ENCODE results near the gene MED26.

Gene MED26

DNA sequence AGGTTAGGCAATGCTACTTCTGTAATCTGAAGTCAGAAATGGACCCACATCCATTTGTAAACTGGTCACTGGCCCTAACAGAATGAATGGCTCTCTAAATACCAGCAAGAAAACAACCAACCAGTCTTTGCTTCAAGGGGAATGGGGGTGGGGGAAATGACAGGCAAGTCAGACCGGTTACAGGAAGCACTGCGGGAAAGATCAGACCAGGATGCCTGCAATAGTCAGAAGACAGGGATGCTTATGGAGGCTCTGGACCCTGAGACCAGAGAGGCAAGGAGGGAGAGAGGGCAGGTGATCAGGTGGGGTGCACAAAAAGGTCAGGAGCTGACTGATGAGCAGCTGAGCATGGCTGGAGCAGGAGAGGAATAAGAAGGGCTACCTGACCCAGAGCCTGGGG lies 13.1 kb downstream of the MED26 start:
- no peak for DNase-seq (ENCODE audit: low read depth in 2 of 2)

DNA sequence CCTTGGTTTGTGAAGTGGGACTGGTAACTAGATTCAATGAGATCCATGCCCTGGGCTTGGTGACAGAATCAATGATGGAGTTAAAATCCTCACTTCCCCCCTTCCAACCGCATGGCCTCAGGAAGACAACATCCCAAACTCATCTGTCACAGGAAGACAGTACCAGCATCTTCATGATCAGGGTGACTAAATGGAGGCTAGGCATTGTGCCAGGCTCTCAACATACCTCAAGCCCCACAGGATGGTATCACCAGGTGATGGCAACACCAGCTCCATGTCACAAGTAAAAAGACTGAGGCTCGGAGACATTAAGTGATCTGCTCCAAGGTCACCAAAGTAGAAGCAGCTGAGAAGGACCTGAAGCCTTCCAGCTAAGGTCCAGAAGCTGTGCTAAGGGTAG lies 14.2 kb downstream of the MED26 start:
- no peak for DNase-seq (ENCODE audit: low read depth in 2 of 2)

DNA sequence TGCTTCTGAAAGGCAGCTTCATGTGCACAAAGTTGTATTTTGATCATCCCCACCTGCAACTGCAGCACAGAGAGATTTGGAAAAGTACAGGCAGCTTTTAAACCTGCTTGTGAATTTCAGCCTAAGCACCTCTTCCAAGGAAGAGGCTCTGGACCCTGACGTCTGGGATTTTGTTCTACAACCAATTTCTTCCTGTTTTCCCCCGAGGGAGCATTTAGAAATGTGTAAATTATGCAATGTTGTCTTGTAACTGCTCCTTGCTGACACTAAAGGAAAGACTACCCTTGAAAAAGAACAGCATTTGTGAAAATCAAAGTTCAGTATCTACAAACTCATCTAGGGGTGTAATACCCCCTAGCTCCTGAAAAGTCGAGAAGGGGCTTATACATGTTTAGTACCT lies 15.4 kb downstream of the MED26 start:
- DNase-seq (ENCODE audit: low read depth in 2 of 2) = no peak

DNA sequence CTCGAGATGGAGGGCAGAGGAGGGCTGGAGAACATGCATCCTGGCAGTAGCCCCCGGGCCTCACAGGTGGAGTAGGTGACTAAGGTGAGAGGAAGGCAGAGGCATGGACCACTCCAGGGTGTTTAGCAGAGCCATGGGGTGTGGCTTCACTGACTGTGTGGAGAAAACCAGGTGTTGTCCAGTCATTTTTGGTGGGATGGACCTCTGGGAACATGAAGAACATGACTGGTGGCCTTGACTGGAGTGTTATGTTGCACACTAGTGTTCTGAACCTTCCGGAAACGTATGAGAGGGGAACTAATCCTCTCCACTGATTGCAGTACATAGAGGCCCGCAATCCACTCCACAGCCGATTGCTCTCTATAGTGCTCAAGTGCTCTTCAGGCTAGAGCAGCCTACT lies 16.9 kb downstream of the MED26 start:
- DNase-seq (ENCODE audit: low read depth in 2 of 2) = no peak

DNA sequence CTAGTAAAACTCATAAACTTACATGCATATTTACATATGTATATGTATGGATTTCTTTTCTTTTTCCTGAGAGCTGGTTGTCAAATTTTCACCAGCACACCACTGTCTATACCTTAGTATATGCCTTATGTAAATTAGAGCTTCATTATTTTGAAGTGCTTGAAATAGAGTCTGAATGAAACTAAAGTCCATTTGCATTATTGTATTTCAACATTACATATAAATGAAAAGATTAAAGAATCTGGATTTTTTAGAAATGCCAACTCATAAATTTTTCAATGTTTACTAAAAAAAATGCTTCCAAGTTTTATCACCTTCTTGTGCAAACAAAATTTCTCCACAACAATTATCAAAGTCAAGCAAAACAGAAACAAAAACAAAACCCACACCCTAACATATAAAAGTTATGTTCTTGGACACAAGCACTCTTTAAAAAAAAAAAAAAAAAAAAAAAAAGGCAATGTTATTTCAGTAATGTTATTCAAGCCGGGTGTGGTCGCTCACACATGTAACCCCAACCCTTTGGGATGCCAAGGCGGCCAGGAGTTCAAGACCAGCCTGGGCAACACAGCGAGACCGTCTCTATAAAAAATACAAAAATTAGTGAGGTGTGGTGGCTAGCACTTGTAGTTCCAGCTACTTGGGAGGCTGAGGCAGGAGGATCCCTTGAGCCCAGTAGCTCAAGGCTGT lies 18.3 kb downstream of the MED26 start:
- DNase-seq (ENCODE audit: low read depth in 2 of 2) = no peak

DNA sequence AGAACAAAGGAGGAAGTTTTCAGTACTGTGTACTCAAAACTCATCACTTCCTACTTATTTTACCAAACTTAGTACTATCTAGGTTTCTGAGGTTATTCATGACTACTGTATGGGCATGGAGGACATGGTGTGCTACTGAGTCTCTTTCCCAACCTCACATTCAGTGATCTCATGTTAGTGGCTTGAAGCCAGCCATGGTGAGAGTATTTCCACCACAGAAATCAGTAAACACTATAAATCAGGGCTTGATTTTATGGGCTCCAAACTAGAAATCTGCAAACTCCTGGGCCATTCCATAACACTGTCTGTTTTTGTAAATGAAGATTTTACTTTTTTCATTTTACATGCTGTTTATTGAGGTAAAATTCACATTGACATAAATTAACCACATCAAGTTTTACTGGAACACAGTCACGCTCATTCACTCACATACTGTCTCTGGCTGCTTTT lies 19.7 kb downstream of the MED26 start:
- no peak for DNase-seq (ENCODE audit: low read depth in 2 of 2)

DNA sequence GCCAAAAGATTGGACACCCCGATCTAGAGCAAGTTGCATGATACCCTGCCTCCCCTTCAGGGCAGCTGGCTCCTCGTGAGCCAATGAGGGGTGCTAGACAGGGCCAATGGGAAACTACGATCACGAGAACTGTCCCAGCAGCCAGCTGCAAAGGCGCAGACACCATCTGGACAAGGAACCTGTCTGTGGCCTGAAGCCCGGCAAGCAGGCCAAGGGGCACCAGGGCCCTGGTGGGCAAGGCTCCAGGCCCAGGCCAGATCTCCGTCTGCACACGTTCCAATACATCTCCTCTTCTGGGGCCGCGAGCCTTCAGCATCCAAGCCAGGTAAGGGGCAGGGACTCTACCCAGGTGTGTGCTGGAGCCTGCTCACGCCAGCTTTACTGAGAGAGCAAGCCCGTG lies 20.2 kb downstream of the MED26 start:
- DNase-seq (ENCODE audit: low read depth in 2 of 2) = no peak

DNA sequence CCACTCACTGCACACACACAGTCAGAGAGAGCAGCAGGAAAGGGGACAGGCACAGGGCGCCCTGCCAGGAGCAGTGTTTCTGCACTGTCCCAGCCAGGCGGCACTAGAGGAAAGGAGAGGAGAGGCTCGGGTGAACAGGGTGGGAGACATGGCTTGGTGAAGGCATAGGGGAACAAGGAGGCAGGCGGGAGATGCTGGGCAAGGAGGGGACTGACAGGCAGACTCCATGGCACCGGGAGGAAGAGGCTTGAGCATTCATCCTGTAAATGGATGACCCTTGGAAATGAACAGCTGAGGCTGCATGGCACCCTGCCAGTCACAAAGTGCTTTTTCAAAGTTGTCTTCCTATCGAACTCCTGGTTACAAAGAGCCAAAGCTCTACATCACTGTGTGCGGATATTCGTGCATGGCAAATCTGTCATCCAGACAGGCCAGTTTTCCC lies 22.4 kb downstream of the MED26 start:
- no peak for DNase-seq (ENCODE audit: low read depth in 2 of 2)

DNA sequence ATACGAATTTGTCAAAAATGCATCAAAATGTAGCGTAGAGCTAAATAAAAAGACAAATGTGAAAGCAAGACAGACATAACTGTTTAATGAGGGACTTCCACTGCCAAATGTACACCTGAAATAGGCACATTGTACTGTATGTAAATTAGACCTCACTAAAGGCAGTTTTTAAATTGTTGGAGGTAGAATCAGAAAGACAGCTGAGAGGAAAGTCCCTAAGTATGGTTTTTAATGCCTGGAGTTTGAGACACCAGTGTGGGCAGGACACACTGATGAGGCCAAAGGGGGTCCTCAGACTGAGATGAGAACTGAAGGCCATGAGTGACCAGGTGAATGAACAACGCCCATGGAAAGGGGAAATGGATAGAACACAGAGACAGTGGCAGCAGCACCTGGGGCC lies 22.9 kb downstream of the MED26 start:
- no peak for DNase-seq (ENCODE audit: low read depth in 2 of 2)

DNA sequence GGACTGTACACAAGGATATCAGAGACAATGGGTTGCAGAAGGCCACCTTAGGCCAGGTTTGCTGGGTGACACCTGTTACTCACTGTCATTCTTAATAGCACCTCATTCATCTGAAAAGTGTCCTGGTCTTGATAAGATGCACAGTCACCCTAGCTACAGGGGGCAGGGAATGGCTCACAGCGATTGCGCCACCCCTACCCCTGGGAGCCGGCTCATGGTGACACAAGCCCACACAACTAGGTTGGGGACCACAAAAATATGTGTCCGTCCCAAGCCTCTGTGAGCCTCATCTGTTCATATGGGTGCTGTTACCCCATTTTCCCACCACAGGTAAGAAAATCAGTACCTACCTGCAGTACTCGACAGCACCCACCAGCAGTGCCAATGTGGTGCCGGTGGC lies 23.4 kb downstream of the MED26 start:
- no peak for DNase-seq (ENCODE audit: low read depth in 2 of 2)

DNA sequence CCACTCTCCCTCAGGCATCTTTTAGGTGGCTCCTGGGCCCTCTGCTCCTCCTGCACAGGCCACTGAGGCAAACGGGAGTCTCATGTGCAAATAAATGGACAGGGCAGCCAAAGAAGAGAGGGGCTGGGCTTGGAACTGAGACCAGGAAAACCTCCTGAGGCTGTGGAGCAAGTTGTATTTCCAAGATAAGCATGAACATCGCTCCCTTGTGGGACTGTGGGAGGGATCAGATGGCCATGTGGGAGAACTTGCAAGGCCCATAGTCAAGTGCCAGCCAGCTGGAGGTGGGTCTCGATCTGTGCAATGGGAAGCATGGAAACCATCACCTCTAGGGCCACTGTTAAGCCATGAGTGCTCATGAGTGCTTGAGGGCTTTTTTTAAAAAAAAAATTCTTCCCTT lies 24.9 kb downstream of the MED26 start:
- no peak for DNase-seq (ENCODE audit: low read depth in 2 of 2)

DNA sequence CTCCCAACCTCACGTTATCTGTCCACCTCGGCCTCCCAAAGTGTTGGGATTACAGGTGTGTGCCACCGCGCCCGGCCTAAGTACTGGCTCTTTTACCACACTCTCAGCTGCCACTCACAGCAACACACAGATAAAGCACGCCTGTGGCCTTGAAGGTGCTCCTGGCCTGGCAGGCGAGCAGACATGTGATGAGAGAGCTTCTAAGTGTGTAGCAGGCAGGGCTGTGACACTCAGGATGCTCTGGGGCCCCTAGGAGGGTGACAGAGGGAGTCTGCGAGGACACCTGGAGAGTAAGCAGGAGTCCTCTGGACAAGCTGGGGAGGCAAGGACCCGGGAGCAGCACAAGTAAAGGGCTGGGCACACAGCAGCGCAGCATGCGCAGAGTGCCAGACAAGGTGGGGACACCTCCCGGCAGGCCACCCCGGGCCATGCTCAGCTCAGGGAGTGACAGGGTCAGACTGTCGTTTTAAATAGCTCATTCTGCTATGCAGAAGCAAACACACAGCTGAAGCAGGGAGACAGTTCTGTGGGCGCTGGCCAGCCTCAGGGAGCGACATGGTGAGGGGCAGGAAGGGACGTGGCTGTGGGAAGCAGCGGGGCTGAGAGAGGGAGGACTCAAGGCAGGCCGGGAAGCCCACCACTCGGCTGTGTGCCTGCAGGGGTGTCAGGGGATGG lies 26.5 kb downstream of the MED26 start:
- DNase-seq (ENCODE audit: low read depth in 2 of 2) = no peak

DNA sequence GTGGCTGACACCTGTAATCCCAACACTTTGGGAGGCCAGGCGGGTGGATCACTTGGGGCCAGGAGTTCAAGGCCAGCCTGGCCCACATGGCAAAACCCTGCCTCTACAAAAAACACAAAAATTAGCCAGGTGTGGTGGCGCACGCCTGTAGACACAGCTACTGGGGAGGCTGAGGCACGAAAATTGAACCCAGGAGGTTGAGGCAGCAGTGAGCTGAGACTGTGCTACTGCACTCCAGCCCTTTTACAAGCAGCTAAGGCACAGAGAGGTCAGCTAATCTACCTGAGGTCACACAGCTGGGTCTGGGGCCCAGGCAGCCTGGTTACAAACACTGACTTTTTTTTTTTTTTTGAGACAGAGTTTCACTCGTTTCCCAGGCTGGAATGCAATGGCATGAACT lies 27.2 kb downstream of the MED26 start:
- no peak for DNase-seq (ENCODE audit: low read depth in 2 of 2)

DNA sequence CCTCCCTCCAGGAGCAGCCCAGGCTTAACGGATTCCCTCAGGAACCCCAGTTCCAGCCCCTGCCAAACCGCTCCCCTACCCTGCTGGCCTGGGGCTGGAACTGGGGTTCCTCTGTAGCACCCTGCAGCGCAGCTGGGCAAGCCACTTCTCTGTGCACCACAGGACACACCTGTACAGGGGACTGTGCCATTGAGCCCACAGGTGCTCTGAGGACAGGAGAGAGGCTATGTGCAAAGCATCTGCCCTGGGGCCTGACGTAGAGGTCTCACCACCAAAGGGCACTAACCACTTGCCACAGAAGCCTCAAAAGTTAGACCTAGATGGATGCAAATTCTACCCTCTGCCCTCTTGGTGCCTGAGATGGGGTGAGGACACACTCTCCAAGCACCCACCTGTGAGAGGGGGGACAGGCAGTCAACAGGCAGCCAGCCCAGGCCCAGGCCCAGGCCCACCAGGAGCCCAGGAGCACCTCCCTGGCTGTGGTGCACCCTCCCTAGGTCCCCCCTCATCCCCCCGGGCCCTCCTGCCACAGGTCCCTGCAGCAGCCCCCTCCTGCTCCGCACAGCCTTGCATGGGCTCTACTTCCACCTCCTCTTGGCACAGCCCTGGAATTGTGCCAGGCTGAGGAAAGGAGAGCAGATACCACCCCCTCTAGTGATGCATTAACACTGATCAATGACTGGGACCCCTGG lies 28.2 kb downstream of the MED26 start:
- DNase-seq (ENCODE audit: low read depth in 2 of 2) = no peak

DNA sequence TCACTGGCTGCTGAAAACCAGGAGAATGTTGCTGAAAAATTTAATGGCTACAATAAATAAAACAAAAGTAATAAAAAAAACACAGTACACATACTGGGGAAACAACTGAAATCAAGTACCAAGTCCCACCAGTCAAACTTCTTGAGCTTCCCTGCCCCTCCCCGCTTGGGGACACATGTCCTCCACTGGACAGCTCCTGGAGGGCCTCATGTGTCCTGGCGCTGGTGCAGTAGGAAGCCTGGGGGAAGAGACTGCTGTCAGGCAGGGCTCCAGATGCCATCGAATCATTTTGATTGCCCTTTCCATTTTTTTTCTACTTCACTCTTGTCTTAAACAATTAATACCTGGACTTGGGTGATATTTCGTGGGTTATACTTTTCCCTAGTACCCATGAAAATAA lies 29.2 kb downstream of the MED26 start:
- no peak for DNase-seq (ENCODE audit: low read depth in 2 of 2)

DNA sequence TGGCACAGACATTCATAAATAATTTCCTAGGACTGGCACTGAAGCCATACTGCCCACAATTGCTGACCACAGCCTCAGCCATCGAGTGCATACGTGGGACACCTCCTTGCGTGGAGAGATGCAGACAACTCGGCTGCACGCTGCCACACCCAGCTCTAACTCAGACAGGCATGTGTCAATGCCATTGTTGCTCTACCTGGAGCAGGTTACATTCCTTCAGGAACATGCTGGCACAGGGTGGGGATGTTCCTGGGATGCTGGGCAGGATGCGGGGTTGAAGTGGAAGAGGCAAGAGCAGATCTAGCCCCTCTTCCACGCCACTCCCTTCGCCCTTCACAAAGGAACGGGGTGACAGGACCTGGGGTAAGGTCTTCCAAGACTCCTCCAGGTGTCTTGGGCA lies 31.6 kb downstream of the MED26 start:
- no peak for DNase-seq (ENCODE audit: low read depth in 2 of 2)

DNA sequence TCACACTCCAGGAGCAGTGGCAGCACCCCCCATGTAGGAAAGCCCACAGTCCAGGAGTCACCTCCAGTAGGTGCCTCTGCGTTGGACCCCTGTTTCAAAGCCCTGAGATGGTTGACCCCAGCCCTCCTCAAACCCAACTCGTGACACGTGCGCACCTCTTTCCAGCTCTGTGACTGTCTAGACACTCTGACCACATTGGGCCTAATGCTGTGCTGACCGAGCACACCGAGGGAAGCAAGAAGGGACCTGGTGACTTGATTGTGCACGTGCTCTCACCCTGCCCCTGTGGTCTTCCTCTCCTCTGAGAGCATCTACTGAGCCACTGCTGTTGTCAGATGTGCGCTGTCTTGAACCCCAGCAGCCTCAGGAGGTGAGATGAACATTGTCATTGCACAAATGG lies 32.9 kb downstream of the MED26 start:
- DNase-seq (ENCODE audit: low read depth in 2 of 2) = no peak

DNA sequence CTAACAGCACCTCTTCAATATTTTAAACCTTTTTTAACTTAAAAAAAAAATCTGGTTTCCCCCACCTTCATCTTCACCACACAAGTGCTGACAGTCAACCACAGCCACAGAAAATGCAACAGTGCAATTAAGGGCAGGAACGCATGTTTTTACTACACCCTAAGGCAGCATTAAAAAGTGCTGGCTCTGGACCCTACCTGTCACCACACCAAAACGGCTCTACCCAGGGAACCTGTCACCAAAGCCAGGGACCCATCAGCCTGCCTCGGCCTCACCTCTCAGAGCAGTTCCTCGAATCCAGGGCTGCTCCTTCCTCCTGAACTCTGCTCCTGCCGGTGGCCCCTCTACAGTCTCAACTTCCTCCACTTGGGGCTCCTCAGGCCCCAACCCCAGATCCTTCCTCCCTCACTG lies 33.3 kb downstream of the MED26 start:
- DNase-seq (ENCODE audit: low read depth in 2 of 2) = no peak

DNA sequence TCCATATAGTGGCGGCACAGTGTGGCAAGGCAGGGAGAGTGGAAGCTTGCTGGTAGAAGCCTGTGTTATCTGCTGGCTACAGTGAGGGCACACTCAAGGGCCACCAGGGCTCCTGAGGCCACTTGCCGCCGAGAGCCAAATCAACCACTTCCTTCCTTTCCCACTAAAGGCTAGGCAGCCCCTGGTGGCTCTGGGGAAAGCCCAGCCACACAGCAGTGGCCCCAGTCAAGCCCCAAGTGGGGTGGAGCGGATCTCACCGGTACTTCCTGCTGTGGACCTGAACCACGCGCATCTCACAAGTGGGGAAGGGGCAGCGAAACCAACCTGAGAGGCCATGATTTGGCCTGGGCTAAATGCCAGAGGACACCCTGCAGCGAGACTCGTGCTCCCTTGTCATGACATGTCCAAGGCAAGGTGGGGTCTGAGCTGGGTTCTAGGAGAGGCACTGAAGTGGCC lies 33.8 kb downstream of the MED26 start:
- DNase-seq (ENCODE audit: low read depth in 2 of 2) = no peak

DNA sequence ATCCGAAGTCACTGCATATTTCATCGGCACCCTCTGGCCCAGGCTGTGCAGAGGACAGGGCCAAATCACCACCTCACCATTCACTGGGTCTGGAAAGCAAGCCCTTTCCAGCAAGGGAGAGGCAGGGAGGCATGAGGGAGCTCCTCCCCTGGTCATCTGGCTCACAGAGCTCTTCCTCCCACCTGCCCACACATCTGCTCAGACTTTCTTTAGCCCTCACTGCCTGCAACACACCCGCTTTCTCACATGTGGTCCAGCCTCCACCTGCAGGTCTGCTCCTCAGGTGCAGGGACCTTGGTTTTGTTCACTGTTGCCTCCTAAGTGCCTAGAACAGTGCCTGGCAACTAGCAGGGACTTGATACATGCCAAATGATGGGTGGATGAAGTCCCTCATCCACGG lies 34.8 kb downstream of the MED26 start:
- no peak for DNase-seq (ENCODE audit: low read depth in 2 of 2)

DNA sequence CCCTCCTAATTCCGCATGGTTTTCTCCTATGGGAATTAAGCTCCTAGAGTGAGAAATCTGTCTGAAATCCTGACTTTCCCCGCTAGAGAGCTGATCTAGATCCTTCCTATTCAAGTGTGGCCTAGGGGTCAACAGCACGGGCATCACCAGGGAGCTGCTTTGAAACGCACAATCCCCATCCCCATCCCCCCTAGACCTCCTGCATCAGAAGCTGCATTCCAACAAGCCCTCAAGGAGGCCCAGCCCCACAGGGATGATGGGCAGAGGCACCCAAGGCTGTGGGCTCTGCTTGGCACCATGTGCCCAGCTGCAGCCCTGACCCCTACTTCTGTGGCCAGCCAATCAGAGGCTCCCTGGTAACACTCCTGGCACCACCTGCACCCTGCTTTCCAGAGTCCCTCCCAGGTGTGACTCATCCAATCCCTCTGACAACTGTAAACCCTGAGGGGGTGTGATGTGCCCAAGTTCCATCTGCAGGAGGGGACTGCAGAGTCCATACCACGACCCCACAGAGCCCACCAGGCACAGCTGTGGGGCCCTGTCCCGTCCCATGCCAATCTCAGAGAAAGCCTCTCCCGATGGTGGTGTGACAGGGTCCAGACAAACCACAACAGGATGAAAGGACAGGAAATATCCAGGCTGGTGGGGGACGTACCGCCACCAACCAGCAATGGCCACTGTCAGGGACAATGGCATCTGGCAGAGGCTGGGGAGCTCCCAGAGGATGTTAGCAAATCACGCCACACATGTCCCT lies 36.0 kb downstream of the MED26 start:
- no peak for DNase-seq (ENCODE audit: low read depth in 2 of 2)
